AG10803 (cell line): ENCODE data around the gene NCCRP1.

Experiments
- DNase-seq: peaks from one replicate; pipeline ENCODE4 v3.0.0; 2010; ENCODE audit warnings: low read depth
- H3K4me3 ChIP-seq: 2 replicates; pipeline ENCODE4 v1.5.1; 2011; ENCODE audit warnings: mild to moderate bottlenecking, low read length, control low read depth
- TF ChIP-seq, protein P1 (sequence below): conservative IDR thresholded peaks from 2 replicates; pipeline ENCODE4 v1.5.1; 2011; ENCODE audit warnings: mild to moderate bottlenecking, low read length, control low read depth, inconsistent platforms

Gene NCCRP1

DNA sequence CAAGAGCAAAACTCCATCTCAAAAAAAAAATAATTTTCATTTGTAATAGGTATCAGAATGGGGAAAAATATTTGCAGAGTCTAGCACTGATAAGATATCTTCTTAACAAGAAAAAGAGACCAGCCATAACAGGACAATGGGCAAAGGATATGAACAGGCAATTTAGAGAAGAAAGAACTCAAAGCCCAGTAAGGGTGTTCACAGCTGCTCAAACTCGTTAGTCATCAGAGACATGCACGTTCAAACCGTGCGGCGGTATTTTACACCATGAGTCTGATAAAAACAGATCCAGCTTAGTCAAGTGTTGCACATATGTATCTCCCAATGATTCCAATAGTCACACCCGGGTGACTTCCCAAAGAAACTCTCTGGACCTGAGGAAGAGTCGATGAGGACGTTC is 13.7 kb upstream of the NCCRP1 start:
- TF ChIP-seq, protein P1, sequence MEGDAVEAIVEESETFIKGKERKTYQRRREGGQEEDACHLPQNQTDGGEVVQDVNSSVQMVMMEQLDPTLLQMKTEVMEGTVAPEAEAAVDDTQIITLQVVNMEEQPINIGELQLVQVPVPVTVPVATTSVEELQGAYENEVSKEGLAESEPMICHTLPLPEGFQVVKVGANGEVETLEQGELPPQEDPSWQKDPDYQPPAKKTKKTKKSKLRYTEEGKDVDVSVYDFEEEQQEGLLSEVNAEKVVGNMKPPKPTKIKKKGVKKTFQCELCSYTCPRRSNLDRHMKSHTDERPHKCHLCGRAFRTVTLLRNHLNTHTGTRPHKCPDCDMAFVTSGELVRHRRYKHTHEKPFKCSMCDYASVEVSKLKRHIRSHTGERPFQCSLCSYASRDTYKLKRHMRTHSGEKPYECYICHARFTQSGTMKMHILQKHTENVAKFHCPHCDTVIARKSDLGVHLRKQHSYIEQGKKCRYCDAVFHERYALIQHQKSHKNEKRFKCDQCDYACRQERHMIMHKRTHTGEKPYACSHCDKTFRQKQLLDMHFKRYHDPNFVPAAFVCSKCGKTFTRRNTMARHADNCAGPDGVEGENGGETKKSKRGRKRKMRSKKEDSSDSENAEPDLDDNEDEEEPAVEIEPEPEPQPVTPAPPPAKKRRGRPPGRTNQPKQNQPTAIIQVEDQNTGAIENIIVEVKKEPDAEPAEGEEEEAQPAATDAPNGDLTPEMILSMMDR, result no peak
- peak; percentile 37 for DNase-seq
- no peak overlapping the region for H3K4me3 ChIP-seq

DNA sequence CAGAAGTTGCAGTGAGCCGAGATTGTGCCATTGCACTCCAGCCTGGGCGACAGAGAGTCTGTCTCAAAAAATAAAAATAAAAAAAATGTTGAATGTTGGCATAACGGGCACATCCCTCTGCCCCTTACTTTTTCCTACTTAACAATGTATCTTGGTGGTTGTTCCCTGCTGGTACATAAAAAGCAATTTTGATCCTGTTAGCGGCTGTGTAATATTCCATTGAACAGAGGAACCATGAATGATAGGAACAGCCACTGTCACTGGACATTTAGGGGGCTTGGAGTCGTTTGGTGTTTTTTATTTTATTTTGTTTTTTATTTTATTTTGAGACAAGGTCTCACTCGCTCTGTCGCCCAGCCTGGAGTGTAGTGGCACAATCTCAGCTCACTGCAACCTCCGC is 10.4 kb upstream of the NCCRP1 start:
- DNase-seq, result no peak
- TF ChIP-seq, protein P1, result no peak
- H3K4me3 ChIP-seq, result no peak overlapping the region

DNA sequence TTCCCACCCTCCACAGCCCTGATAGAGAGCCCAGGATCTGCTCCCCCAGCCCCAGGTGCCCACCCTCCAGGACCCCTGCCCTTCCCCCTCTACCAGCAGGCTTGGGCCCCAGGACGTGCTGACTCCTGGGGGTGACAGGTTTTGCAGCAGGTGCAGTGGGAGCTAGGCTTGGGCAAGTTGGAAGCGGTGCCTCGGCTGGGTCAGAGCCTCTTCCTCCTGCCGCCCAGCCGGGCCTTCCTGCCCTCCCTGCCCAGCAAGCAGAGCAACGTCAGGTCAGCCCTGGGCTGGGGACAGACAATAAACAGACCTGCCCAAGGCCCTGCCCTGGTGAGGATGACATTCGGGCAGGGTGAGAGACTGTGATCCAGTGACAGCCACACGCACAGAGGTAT is 9.2 kb upstream of the NCCRP1 start:
- TF ChIP-seq, protein P1, result no peak
- no peak overlapping the region for H3K4me3 ChIP-seq
- DNase-seq, result no peak

DNA sequence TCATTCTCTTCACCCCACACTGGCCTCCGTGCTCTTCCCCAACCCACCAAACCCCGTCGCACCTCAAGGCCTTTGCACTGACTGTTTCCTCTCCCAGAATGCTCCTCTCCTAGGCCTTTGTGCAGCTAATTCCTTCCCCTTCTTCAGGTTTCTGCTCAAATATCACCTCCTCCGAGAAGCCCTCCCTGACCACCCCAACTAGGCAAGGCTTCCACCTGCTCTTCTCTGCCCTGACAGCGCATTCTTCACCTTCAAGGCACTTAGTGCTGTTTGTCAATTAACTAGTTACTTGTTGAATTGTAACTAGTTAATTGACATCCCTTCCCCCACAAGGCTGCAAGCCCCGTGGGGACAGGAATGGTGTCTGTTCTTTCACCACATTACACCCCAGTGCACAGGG is 7.8 kb upstream of the NCCRP1 start:
- DNase-seq, result no peak
- TF ChIP-seq, protein P1, result no peak

DNA sequence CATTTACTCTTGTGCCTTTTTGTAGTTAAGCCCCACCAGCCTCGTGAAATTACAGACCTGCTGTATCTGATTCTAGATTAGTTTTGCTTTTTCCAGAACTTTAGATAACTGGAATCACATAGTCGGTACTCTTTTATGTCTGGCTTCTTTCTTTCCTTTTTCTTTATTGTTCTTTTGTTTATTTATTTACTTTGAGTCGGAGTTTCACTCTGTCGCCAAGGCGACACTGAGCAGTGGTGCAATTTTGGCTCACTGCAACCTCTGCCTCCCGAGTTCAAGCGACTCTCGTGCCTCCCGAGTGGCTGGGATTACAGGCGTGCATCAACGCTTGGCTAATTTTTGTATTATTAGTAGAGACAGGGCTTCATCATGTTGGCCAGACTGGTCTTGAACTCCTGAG is 6.0 kb upstream of the NCCRP1 start:
- DNase-seq, result no peak
- TF ChIP-seq, protein P1, result no peak
- no peak overlapping the region for H3K4me3 ChIP-seq

More for the DNA sequence above, 7.8 kb upstream of the NCCRP1 start:
- no peak overlapping the region for H3K4me3 ChIP-seq

DNA sequence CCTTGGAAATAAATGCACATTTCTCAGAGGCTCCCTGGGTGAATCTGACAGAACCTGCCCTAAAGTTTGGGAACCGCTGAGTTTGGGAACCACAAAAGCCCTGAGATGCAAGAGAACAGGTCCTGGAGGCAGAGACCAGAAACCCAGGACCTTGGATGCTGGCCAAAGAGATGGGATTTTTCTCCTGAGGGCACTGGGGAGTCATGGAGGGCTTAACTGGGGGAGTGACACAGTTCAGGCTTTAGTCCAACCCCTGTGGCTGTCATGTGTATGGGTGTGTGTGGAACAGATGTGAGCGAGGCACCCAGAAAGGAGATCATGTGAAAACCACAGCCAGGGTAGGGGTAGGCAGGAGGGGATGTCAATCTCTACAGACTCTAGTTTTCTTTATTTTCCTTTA is 3.9 kb upstream of the NCCRP1 start:
- TF ChIP-seq, protein P1, result no peak
- H3K4me3 ChIP-seq, result no peak overlapping the region
- no peak for DNase-seq

DNA sequence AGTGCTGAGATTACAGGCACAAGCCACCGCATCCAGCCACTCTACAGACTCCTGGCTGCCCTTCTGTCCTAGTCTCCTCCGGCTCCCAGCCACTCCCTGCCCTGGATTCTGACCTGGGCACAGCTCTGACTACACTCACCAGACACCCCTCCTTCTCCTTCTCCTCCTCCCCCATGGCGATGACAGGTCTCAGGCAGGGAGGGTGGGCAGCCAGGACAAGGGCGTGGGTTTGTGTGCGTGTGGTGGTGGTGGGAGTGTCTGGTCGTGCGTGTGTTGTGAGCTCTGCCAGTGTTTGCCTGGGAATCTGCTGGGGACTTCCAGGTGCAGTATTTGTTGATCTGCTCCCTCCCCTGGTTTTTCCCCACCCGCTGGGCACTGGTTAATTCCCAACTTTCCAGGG is 3.0 kb upstream of the NCCRP1 start:
- TF ChIP-seq, protein P1, result no peak
- no peak overlapping the region for H3K4me3 ChIP-seq
- DNase-seq, result no peak
